ENCODE data around the gene PRRC2B. TPM values are rescaled to one million over a fixed set of nuclear protein-coding genes. Genes with fewer than 3 reads are reported as not detected.
"Not testable (repeated sequence)": the region's sequence is repeated elsewhere in the genome, so short reads cannot be mapped to it uniquely, and the experiment has no call there.

The PRRC2B gene
- total and polyA plus RNA-seq, 2 experiments from 2014 or later: 48.2 to 118 TPM

DNA sequence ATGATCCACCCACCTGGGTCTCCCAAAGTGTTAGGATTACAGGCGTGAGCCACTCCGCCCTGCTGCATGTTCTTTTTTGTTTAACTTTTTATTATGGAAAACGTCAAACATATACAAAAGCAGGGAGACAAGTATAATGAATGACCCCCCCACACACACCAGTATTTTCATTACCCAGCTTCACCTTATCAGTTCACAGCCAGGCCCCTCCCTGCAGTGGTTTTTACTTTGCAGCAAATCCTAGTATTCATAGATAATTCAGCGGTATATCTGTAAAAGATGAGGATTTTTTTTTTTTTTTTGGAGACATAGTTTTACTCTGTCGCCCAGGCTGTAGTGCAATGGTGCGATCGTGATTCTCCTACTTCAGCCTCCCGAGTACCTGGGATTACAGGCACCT is 111.1 kb downstream of the PRRC2B start:
- peaks cover 28% of the 10 kb centered on the region for H3K79me2 ChIP-seq
- peaks cover 10% of the 10 kb centered on the region for H3K4me1 ChIP-seq (ENCODE audit: insufficient read depth)
- H3K36me3 ChIP-seq (replicated peaks; ENCODE audit: insufficient read depth, low read depth): no peaks in the 10 kb centered on the region
- no peaks in the 10 kb centered on the region for H3K9me2 ChIP-seq (replicated peaks; ENCODE audit: insufficient read depth)
- H3K9me3 ChIP-seq (ENCODE audit: low read depth): no peaks in the 10 kb centered on the region
- H2AFZ ChIP-seq: no peak overlapping the region
- H3K4me3 ChIP-seq: no peak overlapping the region
- no peak overlapping the region for H3K27ac ChIP-seq
- no peaks in the 10 kb centered on the region for H4K20me1 ChIP-seq (ENCODE audit: insufficient read depth, poor library complexity, severe bottlenecking)
- TF ChIP-seq, protein P1, sequence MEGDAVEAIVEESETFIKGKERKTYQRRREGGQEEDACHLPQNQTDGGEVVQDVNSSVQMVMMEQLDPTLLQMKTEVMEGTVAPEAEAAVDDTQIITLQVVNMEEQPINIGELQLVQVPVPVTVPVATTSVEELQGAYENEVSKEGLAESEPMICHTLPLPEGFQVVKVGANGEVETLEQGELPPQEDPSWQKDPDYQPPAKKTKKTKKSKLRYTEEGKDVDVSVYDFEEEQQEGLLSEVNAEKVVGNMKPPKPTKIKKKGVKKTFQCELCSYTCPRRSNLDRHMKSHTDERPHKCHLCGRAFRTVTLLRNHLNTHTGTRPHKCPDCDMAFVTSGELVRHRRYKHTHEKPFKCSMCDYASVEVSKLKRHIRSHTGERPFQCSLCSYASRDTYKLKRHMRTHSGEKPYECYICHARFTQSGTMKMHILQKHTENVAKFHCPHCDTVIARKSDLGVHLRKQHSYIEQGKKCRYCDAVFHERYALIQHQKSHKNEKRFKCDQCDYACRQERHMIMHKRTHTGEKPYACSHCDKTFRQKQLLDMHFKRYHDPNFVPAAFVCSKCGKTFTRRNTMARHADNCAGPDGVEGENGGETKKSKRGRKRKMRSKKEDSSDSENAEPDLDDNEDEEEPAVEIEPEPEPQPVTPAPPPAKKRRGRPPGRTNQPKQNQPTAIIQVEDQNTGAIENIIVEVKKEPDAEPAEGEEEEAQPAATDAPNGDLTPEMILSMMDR (IDR thresholded peaks at IDR 0.05; ENCODE audit: poor library complexity): no peak
- TF ChIP-seq EZH2 (IDR thresholded peaks at IDR 0.05; ENCODE audit: borderline replicate concordance) (no peak), EZH2phosphoT487 (IDR thresholded peaks at IDR 0.05; ENCODE audit: low read depth, severe bottlenecking, unreplicated experiment) (no peak)
- WGBS (ENCODE audit: low lambda C conversion rate, missing lambda C conversion rate): 96% methylated on average over 8 of the region's 8 CpGs
- H3K4me2 ChIP-seq: no peak overlapping the region
- no peak for DNase-seq (ENCODE audit: low spot score)
- H3K27me3 ChIP-seq: no peaks in the 10 kb centered on the region

DNA sequence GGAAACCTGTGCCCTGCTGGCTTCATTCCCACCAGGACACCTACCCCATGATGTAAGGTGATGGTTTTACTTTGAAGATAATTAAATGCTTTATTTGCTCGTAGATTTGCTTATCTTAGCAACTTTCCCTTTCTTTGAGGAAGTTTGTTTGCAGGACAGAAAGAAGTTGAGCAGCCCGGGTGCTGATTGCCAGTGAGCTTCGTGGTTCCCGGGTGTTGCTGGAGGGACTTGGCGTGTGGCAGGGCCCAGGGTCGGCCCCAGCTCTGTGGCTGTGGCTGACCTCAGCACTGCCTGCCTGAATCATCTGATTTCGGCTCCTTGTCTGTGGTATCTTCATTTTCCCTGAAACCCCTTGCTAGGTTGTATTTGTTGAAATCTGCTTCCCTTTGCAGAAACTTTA is 117.5 kb downstream of the PRRC2B start:
- no peaks in the 10 kb centered on the region for H4K20me1 ChIP-seq (ENCODE audit: insufficient read depth, poor library complexity, severe bottlenecking)
- no peak overlapping the region for H2AFZ ChIP-seq
- no peak overlapping the region for H3K4me3 ChIP-seq
- no peak overlapping the region for H3K4me2 ChIP-seq
- DNase-seq (ENCODE audit: low spot score): no peak
- WGBS (ENCODE audit: low lambda C conversion rate, missing lambda C conversion rate): 75% methylated on average over 7 of the region's 7 CpGs
- H3K4me1 ChIP-seq (ENCODE audit: insufficient read depth): no peaks in the 10 kb centered on the region
- H3K9me2 ChIP-seq (replicated peaks; ENCODE audit: insufficient read depth): no peaks in the 10 kb centered on the region
- no peak for TF ChIP-seq EZH2 (IDR thresholded peaks at IDR 0.05; ENCODE audit: borderline replicate concordance)
- TF ChIP-seq, protein P1 (IDR thresholded peaks at IDR 0.05; ENCODE audit: poor library complexity): no peak
- TF ChIP-seq EZH2phosphoT487 (IDR thresholded peaks at IDR 0.05; ENCODE audit: low read depth, severe bottlenecking, unreplicated experiment): no peak
- no peaks in the 10 kb centered on the region for H3K36me3 ChIP-seq (replicated peaks; ENCODE audit: insufficient read depth, low read depth)
- H3K27me3 ChIP-seq: no peaks in the 10 kb centered on the region
- H3K79me2 ChIP-seq: no peaks in the 10 kb centered on the region
- no peak overlapping the region for H3K27ac ChIP-seq
- no peaks in the 10 kb centered on the region for H3K9me3 ChIP-seq (ENCODE audit: low read depth)

DNA sequence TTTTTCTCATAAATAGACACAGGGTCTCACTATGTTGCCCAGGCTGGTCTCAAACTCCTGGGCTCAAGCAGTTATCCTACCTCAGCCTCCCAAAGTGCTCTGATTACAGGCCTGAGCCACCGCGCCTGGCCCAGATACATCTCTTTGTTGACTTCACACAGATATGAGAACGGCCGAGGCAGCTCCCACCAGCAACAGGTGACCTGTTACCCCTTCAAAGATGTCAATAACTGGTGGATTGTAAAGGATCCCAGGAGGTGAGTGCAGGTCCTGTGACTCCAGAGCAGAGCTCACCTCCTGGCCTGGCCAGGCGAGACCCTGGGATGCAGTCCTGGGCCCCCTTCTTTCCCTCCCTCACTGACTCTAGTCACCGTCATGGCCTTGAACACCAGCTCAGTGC is 118.0 kb downstream of the PRRC2B start:
- DNase-seq (ENCODE audit: low spot score): no peak
- no peaks in the 10 kb centered on the region for H3K9me3 ChIP-seq (ENCODE audit: low read depth)
- TF ChIP-seq EZH2 (IDR thresholded peaks at IDR 0.05; ENCODE audit: borderline replicate concordance) (no peak), EZH2phosphoT487 (IDR thresholded peaks at IDR 0.05; ENCODE audit: low read depth, severe bottlenecking, unreplicated experiment) (no peak)
- TF ChIP-seq, protein P1 (IDR thresholded peaks at IDR 0.05; ENCODE audit: poor library complexity): no peak
- no peaks in the 10 kb centered on the region for H3K4me1 ChIP-seq (ENCODE audit: insufficient read depth)
- H3K27ac ChIP-seq: no peak overlapping the region
- no peaks in the 10 kb centered on the region for H3K9me2 ChIP-seq (replicated peaks; ENCODE audit: insufficient read depth)
- no peak overlapping the region for H3K4me2 ChIP-seq
- no peaks in the 10 kb centered on the region for H3K79me2 ChIP-seq
- H3K36me3 ChIP-seq (replicated peaks; ENCODE audit: insufficient read depth, low read depth): no peaks in the 10 kb centered on the region
- 95% methylated on average over 6 of the region's 6 CpGs for WGBS (ENCODE audit: low lambda C conversion rate, missing lambda C conversion rate)
- no peak overlapping the region for H2AFZ ChIP-seq
- no peaks in the 10 kb centered on the region for H3K27me3 ChIP-seq
- no peak overlapping the region for H3K4me3 ChIP-seq
- no peaks in the 10 kb centered on the region for H4K20me1 ChIP-seq (ENCODE audit: insufficient read depth, poor library complexity, severe bottlenecking)

DNA sequence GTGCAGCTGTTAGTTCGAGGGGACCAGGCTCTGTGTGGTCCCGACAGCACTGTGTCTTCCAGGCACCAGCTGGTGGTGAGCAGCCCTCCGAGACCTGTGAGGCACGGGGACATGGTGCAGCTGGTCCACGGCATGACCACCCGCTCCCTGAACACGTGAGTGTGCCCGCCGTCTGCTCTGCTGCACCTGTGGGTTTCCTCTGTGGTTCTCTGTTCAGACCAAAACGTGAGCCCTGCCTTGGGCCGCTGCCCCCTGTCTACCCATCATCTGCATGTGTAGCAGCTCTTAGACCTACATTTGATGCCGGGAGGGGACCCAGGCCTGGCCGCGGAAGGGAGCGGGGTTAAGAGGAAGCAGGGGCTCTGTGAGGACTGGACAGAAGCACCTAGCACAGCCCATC is 119.3 kb downstream of the PRRC2B start:
- Histone ChIP-seq H3K79me2 (no peaks in the 10 kb centered on the region), H3K9me3 (ENCODE audit: low read depth) (no peaks in the 10 kb centered on the region), H4K20me1 (ENCODE audit: insufficient read depth, poor library complexity, severe bottlenecking) (no peaks in the 10 kb centered on the region), H3K9me2 (replicated peaks; ENCODE audit: insufficient read depth) (no peaks in the 10 kb centered on the region), H2AFZ (no peak overlapping the region), H3K4me1 (ENCODE audit: insufficient read depth) (no peaks in the 10 kb centered on the region), H3K4me3 (no peak overlapping the region), H3K36me3 (replicated peaks; ENCODE audit: insufficient read depth, low read depth) (no peaks in the 10 kb centered on the region), H3K27me3 (no peaks in the 10 kb centered on the region), H3K27ac (no peak overlapping the region), H3K4me2 (no peak overlapping the region)
- 97% methylated on average over 14 of the region's 15 CpGs for WGBS (ENCODE audit: low lambda C conversion rate, missing lambda C conversion rate)
- TF ChIP-seq, protein P1 (IDR thresholded peaks at IDR 0.05; ENCODE audit: poor library complexity): no peak
- TF ChIP-seq EZH2 (IDR thresholded peaks at IDR 0.05; ENCODE audit: borderline replicate concordance): no peak
- no peak for TF ChIP-seq EZH2phosphoT487 (IDR thresholded peaks at IDR 0.05; ENCODE audit: low read depth, severe bottlenecking, unreplicated experiment)
- no peak for DNase-seq (ENCODE audit: low spot score)

DNA sequence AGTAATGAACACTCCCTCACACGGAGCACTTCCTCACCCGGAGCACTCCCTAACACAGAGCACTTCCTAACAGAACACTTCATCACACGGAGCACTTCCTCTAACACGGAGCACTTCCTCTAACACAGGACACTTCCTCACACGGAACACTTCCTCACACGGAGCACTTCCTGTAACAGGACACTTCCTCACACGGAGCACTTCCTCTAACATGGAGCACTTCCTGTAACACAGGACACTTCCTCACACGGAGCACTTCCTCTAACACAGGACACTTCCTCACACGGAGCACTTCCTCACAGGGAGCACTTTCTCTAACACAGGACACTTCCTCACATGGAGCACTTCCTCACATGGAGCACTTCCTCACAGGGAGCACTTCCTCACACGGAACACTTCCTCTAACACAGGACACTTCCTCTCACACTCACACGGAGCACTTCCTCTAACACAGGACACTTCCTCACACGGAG is 121.7 kb downstream of the PRRC2B start:
- H3K4me1 ChIP-seq (ENCODE audit: insufficient read depth); H2AFZ ChIP-seq; H3K27me3 ChIP-seq; H3K9me3 ChIP-seq (ENCODE audit: low read depth); H3K36me3 ChIP-seq (replicated peaks; ENCODE audit: insufficient read depth, low read depth); H3K4me3 ChIP-seq; DNase-seq (ENCODE audit: low spot score); H4K20me1 ChIP-seq (ENCODE audit: insufficient read depth, poor library complexity, severe bottlenecking); H3K9me2 ChIP-seq (replicated peaks; ENCODE audit: insufficient read depth); H3K4me2 ChIP-seq; H3K79me2 ChIP-seq; H3K27ac ChIP-seq: not testable (repeated sequence)
- 94% methylated on average over 9 of the region's 12 CpGs for WGBS (ENCODE audit: low lambda C conversion rate, missing lambda C conversion rate)
